Endothelial cell of umbilical vein (primary cell): ENCODE results near the gene ITPRID2. TPM values are rescaled to one million over a fixed set of nuclear protein-coding genes. Genes with fewer than 3 reads are reported as not detected.

ENCODE experiments used
- BruUV-seq: library from RNA; stranded (reverse); fragments of 400-500 nt; replicated peaks from 2 replicates; lab custom pipeline; 2021; lab: Mats Ljungman, UMichigan
- CTCF ChIA-PET: fragments of 300-600, 350-600 bp; sonication (Branson Sonifier 250); formaldehyde crosslinking; loops from one replicate; lab custom pipeline; 2021; ENCODE audit warnings: antibody characterized with exemption, inconsistent platforms; lab: Charles Lee
- POLR2A ChIA-PET: fragments of 300-600, 350-600 bp; sonication (Branson Sonifier 250); formaldehyde crosslinking; loops from one replicate; lab custom pipeline; 2021; ENCODE audit warnings: antibody characterized with exemption, inconsistent platforms; lab: Charles Lee
- DNase-seq: peaks from one replicate; pipeline ENCODE4 v3.0.0-alpha.2; 2011; ENCODE audit warnings: low read depth, low spot score
- FAIRE-seq: peaks from 2 replicates; lab custom pipeline; 2011; peaks lifted over from hg19 to GRCh38; lab: Jason Lieb, UNC
- H2AFZ ChIP-seq: 2 replicates; pipeline ENCODE4 v1.6.0; 2012; ENCODE audit warnings: low read depth, low read length, control low read depth, inconsistent platforms
- H3K27ac ChIP-seq: 2 replicates; pipeline ENCODE4 v1.5.1; 2011; ENCODE audit warnings: low read depth, mild to moderate bottlenecking, control low read depth, low read length, moderate library complexity; ENCODE audit not compliant: insufficient read depth
- H3K27me3 ChIP-seq, 2 experiments: 2 replicates each; pipeline versions ENCODE4 v1.6.0 to v1.6.1; 2011; ENCODE audit warnings: low read length in 2 of 2, mixed read lengths in 1 of 2; ENCODE audit not compliant: control insufficient read depth in 2 of 2, insufficient read depth in 2 of 2
- H3K36me3 ChIP-seq, 2 experiments: 2 replicates in 1 of 2; 3 replicates in 1 of 2; pipeline ENCODE4 v1.5.1; 2011; ENCODE audit warnings: low read length in 2 of 2, mild to moderate bottlenecking in 1 of 2, moderate library complexity in 1 of 2; ENCODE audit not compliant: control insufficient read depth in 2 of 2, insufficient read depth in 2 of 2; ENCODE audit errors: extremely low read depth in 1 of 2
- H3K4me1 ChIP-seq: 3 replicates; pipeline ENCODE4 v1.5.1; 2011; ENCODE audit warnings: mild to moderate bottlenecking, low read length; ENCODE audit not compliant: control insufficient read depth, insufficient read depth; ENCODE audit errors: extremely low read depth
- H3K4me2 ChIP-seq: 2 replicates; pipeline ENCODE4 v1.6.1; 2011; ENCODE audit warnings: low read length, control low read depth, mixed read lengths; ENCODE audit not compliant: insufficient read depth
- H3K4me3 ChIP-seq, 3 experiments: fragments of 200-600 bp in 1 of 3; sonication (generic), shearing (Covaris generic) in 1 of 3; replicated peaks in 1 of 3; 2 replicates each; pipeline ENCODE4 v1.5.1; 2011 to 2016; ENCODE audit warnings: control low read depth in 3 of 3, low read length in 3 of 3, mild to moderate bottlenecking in 2 of 3, inconsistent platforms in 1 of 3, low read depth in 1 of 3, moderate library complexity in 1 of 3; ENCODE audit not compliant: insufficient read depth in 1 of 3
- H3K79me2 ChIP-seq: 2 replicates; pipeline ENCODE4 v1.6.0; 2012; ENCODE audit warnings: low read length, inconsistent platforms; ENCODE audit not compliant: control insufficient read depth, insufficient read depth
- H3K9ac ChIP-seq: replicated peaks from 2 replicates; pipeline ENCODE3; 2011; ENCODE audit warnings: low read length, control low read depth; ENCODE audit not compliant: insufficient read depth; ENCODE audit errors: extremely low read depth
- H3K9me1 ChIP-seq: replicated peaks from 3 replicates; pipeline ENCODE4 v1.6.0; 2011; ENCODE audit warnings: mild to moderate bottlenecking, low read length; ENCODE audit not compliant: control insufficient read depth, insufficient read depth; ENCODE audit errors: extremely low read depth
- H3K9me3 ChIP-seq: replicated peaks from 2 replicates; pipeline ENCODE4 v1.5.1; 2012; ENCODE audit warnings: low read length, inconsistent platforms; ENCODE audit not compliant: control insufficient read depth, insufficient read depth
- H4K20me1 ChIP-seq: replicated peaks from 2 replicates; pipeline ENCODE3; 2011; ENCODE audit warnings: mild to moderate bottlenecking, low read length; ENCODE audit not compliant: control insufficient read depth, insufficient read depth; ENCODE audit errors: extremely low read depth
- EZH2 ChIP-seq: IDR thresholded peaks from 2 replicates; pipeline ENCODE4 v1.6.1; 2012; ENCODE audit warnings: borderline replicate concordance, low read depth, mild to moderate bottlenecking, moderate library complexity, low read length, inconsistent platforms; ENCODE audit not compliant: severe bottlenecking
- FOS ChIP-seq: IDR thresholded peaks from 2 replicates; pipeline ENCODE4 v1.6.1; 2011; ENCODE audit warnings: mild to moderate bottlenecking, low read length, moderate library complexity, borderline replicate concordance; ENCODE audit not compliant: insufficient read depth
- GATA2 ChIP-seq: IDR thresholded peaks from 2 replicates; pipeline ENCODE4 v1.7.0; 2011; ENCODE audit warnings: low read depth, mild to moderate bottlenecking, moderate library complexity, mixed read lengths, low read length; ENCODE audit not compliant: insufficient read length, insufficient read depth
- JUN ChIP-seq: IDR thresholded peaks from 2 replicates; pipeline ENCODE4 v1.6.1; 2011; ENCODE audit warnings: borderline replicate concordance, low read depth; ENCODE audit not compliant: insufficient read length, insufficient read depth
- MYC ChIP-seq: IDR thresholded peaks from one replicate; pipeline ENCODE4 v1.6.1; 2011; ENCODE audit warnings: mild to moderate bottlenecking, low read depth, low read length
- POLR2A ChIP-seq: IDR thresholded peaks from 2 replicates; pipeline ENCODE4 v1.6.1; 2012; ENCODE audit warnings: low read depth, mild to moderate bottlenecking, control low read depth, low read length
- POLR2AphosphoS5 ChIP-seq: IDR thresholded peaks from 2 replicates; pipeline ENCODE4 v1.6.1; 2012; ENCODE audit warnings: low read depth, mild to moderate bottlenecking, control low read depth, low read length, moderate library complexity; ENCODE audit not compliant: insufficient read depth
- dilution Hi-C: fragments of 300-500 bp; cut with MboI; formaldehyde crosslinking; loops from one replicate; pipeline ENCODE4 v1.15.0; 2019; ENCODE audit warnings: low sequenced_read_pairs; ENCODE audit not compliant: extremely low pct_ligation_motif_present
- intact Hi-C: fragments of 100-400 bp; cut with micrococcal nuclease; formaldehyde crosslinking; loops from one replicate; pipeline ENCODE4 v1.10.0; 2022
- polyA plus RNA-seq, 4 experiments: library from polyadenylated mRNA; depleted of rRNA in 3 of 4; stranded (reverse) in 3 of 4; unstranded in 1 of 4; fragments of >200 nt; gene quantifications; 2 replicates each; pipeline versions ENCODE4 v1.2.1 to v1.2.3, GENCODE V29; 2011 to 2012; ENCODE audit warnings: missing spikeins in 1 of 4
- total RNA-seq: library from RNA; stranded (reverse); gene quantifications from 2 replicates; pipeline ENCODE4 v1.2.3, GENCODE V29; 2021
- TF ChIP-seq, protein P1 (sequence below), 2 donors: IDR thresholded peaks; 1 replicate in 1 of 2; 2 replicates in 1 of 2; pipeline ENCODE4 v1.5.1; 2011; ENCODE audit warnings: low read length in 2 of 2, mild to moderate bottlenecking in 2 of 2, moderate library complexity in 2 of 2, control low read depth in 1 of 2, inconsistent platforms in 1 of 2, low read depth in 1 of 2; ENCODE audit not compliant: insufficient read depth in 1 of 2; ENCODE audit errors: extremely low read depth in 1 of 2
- TF ChIP-seq, protein P2 (sequence below): IDR thresholded peaks from 2 replicates; pipeline ENCODE4 v1.6.1; 2011; ENCODE audit not compliant: insufficient read depth, insufficient read length

Gene ITPRID2
- total and polyA plus RNA-seq, 2 donors (not counting 3 experiments of a cell fraction or from before 2014, with no cell fraction given) = 37.6 to 272 TPM

DNA sequence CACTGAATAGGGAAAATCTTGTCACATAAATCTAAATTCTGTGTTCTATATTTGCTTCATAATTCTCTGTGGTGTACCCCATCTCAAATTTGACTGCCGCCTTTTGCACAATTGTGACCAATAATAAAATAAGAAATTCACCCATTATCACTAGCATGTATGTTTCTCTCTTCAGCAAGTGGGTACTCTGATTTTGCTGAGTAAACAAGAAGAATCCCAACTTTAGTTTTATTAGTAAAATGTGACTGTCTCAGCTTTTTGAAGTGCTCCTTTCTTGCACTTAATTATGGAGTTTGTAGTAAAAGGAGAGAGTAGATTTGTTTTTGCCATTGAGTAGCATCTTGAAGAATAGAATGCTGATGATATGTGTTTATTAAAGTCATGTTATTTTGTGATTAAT is 16.1 kb downstream of the ITPRID2 start:
- Histone ChIP-seq H3K4me2 (no peak overlapping the region), H4K20me1 (peaks cover 11% of the 10 kb centered on the region), H3K9me3 (no peaks in the 10 kb centered on the region), H2AFZ (no peak overlapping the region), H3K9ac (no peak overlapping the region), H3K27ac (no peak overlapping the region), H3K36me3 (peaks cover 3 to 30% of the 10 kb centered on the region in 2 experiments), H3K9me1 (no peaks in the 10 kb centered on the region), H3K27me3 (no peaks in the 10 kb centered on the region), H3K4me3 (no peak overlapping the region), H3K4me1 (peaks cover 38% of the 10 kb centered on the region), H3K79me2 (peaks cover 77% of the 10 kb centered on the region)
- TF ChIP-seq GATA2 (no peak), EZH2 (no peak), FOS (no peak), POLR2A (no peak), POLR2AphosphoS5 (no peak), MYC (no peak), JUN (no peak)
- TF ChIP-seq, protein P1, sequence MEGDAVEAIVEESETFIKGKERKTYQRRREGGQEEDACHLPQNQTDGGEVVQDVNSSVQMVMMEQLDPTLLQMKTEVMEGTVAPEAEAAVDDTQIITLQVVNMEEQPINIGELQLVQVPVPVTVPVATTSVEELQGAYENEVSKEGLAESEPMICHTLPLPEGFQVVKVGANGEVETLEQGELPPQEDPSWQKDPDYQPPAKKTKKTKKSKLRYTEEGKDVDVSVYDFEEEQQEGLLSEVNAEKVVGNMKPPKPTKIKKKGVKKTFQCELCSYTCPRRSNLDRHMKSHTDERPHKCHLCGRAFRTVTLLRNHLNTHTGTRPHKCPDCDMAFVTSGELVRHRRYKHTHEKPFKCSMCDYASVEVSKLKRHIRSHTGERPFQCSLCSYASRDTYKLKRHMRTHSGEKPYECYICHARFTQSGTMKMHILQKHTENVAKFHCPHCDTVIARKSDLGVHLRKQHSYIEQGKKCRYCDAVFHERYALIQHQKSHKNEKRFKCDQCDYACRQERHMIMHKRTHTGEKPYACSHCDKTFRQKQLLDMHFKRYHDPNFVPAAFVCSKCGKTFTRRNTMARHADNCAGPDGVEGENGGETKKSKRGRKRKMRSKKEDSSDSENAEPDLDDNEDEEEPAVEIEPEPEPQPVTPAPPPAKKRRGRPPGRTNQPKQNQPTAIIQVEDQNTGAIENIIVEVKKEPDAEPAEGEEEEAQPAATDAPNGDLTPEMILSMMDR (IDR thresholded peaks at IDR 0.05; ENCODE audit: extremely low read depth in 1 of 2, insufficient read depth in 1 of 2, low read depth in 1 of 2, low read length in 2 of 2) = no peak
- TF ChIP-seq, protein P2, sequence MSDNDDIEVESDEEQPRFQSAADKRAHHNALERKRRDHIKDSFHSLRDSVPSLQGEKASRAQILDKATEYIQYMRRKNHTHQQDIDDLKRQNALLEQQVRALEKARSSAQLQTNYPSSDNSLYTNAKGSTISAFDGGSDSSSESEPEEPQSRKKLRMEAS = no peak
- DNase-seq (no peak), FAIRE-seq (no peak)
- ChIA-PET CTCF (interaction anchor here (1.4 to 2.8 kb wide), 2 partner anchors 165 to 170 kb away, joined by 4 to 17 read pairs; no protein-coding TSS in a partner anchor), POLR2A (no interaction called here)
- dilution Hi-C loops = loop anchor here (25.0 kb wide), 1 partner anchor 145 kb away; no protein-coding TSS in a partner anchor
- BruUV-seq = no TSS peak
- intact Hi-C loops = loop anchor here (10.0 kb wide), 1 partner anchor 747 kb away; no protein-coding TSS in a partner anchor
